Ishikawa (cell line): ENCODE results near the gene ATP6V1G2.

Experiments used
- CEBPB ChIP-seq: IDR thresholded peaks from 2 replicates; pipeline ENCODE4 v1.6.1; 2012
- CREB1 ChIP-seq: IDR thresholded peaks from 2 replicates; pipeline ENCODE4 v1.6.1; 2012; ENCODE audit warnings: low read depth
- EGR1 ChIP-seq: IDR thresholded peaks from 2 replicates; pipeline ENCODE4 v1.6.1; 2012
- EP300 ChIP-seq: IDR thresholded peaks from 2 replicates; pipeline ENCODE4 v1.6.1; 2012; ENCODE audit warnings: borderline replicate concordance
- FOXM1 ChIP-seq: IDR thresholded peaks from 2 replicates; pipeline ENCODE4 v1.6.1; 2012; ENCODE audit warnings: low read depth, borderline replicate concordance
- MAX ChIP-seq: IDR thresholded peaks from 2 replicates; pipeline ENCODE4 v1.6.1; 2012
- NFIC ChIP-seq: IDR thresholded peaks from 2 replicates; pipeline ENCODE4 v1.6.1; 2012
- RAD21 ChIP-seq: IDR thresholded peaks from 2 replicates; pipeline ENCODE4 v1.6.1; 2012; ENCODE audit warnings: low read depth
- REST ChIP-seq: IDR thresholded peaks from 2 replicates; pipeline ENCODE4 v1.6.1; 2012; ENCODE audit warnings: low read depth, mild to moderate bottlenecking
- TAF1 ChIP-seq: IDR thresholded peaks from 2 replicates; pipeline ENCODE4 v1.6.1; 2012; ENCODE audit warnings: low read depth, mild to moderate bottlenecking
- TCF12 ChIP-seq: IDR thresholded peaks from 2 replicates; pipeline ENCODE4 v1.6.1; 2012; ENCODE audit warnings: low read depth
- TEAD4 ChIP-seq: IDR thresholded peaks from 2 replicates; pipeline ENCODE4 v1.6.1; 2012
- USF1 ChIP-seq: IDR thresholded peaks from 2 replicates; pipeline ENCODE4 v1.6.1; 2012
- YY1 ChIP-seq: IDR thresholded peaks from 2 replicates; pipeline ENCODE4 v1.6.1; 2012; ENCODE audit warnings: low read depth
- ZBTB7A ChIP-seq: IDR thresholded peaks from 2 replicates; pipeline ENCODE4 v1.6.1; 2012; ENCODE audit warnings: low read depth

Gene ATP6V1G2

GRCh38 chr6:31531771-31532643, 14.4 kb downstream of the ATP6V1G2 start:
- no peak for TF ChIP-seq MAX
- no peak for TF ChIP-seq TEAD4
- no peak for TF ChIP-seq TCF12
- no peak for TF ChIP-seq ZBTB7A
- TF ChIP-seq YY1, result no peak
- no peak for TF ChIP-seq CEBPB
- no peak for TF ChIP-seq REST
- no peak for TF ChIP-seq TAF1
- TF ChIP-seq NFIC, result no peak
- TF ChIP-seq EGR1, result no peak
- no peak for TF ChIP-seq RAD21
- TF ChIP-seq EP300, result no peak

GRCh38 chr6:31531162-31531561, 15.2 kb downstream of the ATP6V1G2 start:
- TF ChIP-seq TAF1 (no peak), CEBPB (no peak), EP300 (no peak), NFIC (no peak), FOXM1 (no peak), CREB1 (no peak), EGR1 (no peak)

- no peak for TF ChIP-seq TAF1
- no peak for TF ChIP-seq NFIC
- TF ChIP-seq REST, result no peak
- TF ChIP-seq RAD21, result no peak
- TF ChIP-seq USF1, result no peak
- TF ChIP-seq CEBPB, result no peak
- TF ChIP-seq EP300, result no peak
- TF ChIP-seq CREB1, result no peak
- no peak for TF ChIP-seq FOXM1
- no peak for TF ChIP-seq ZBTB7A
Measured at GRCh38 chr6:31530659-31531058, 15.7 kb downstream of the ATP6V1G2 start.

- TF ChIP-seq YY1 (no peak), MAX (no peak), TEAD4 (no peak), ZBTB7A (no peak), NFIC (no peak), FOXM1 (no peak), REST (no peak), RAD21 (no peak), CREB1 (no peak), EP300 (no peak), EGR1 (no peak), CEBPB (no peak), TCF12 (no peak), USF1 (no peak), TAF1 (no peak)
Measured at GRCh38 chr6:31529329-31530150, 16.9 kb downstream of the ATP6V1G2 start.
